SK-N-SH treated with all-trans-retinoic acid at 6 μM for 48 hours (cell line): ENCODE results near the gene CMTM7.

Experiments used
- ATAC-seq: fragments of 200-7000 bp; cut with Tn5 transposase; 3 replicates; pipeline ENCODE4 v1.9.1; 2020; ENCODE audit warnings: mild to moderate bottlenecking, moderate library complexity
- ARNTL ChIP-seq: fragments of 450-650 bp; formaldehyde crosslinking; IDR thresholded peaks from 2 replicates; pipeline ENCODE4 v1.5.0; 2020; ENCODE audit warnings: low read depth, mild to moderate bottlenecking, moderate library complexity, borderline replicate concordance
- BACH2 ChIP-seq: fragments of 250-450 bp; sonication (Bioruptor Pico); IDR thresholded peaks from 2 replicates; pipeline ENCODE4 v1.9.0; 2021; ENCODE audit warnings: mild to moderate bottlenecking, borderline replicate concordance
- CSDC2 ChIP-seq: fragments of 250-450 bp; sonication (Bioruptor Pico); IDR thresholded peaks from 2 replicates; pipeline ENCODE4 v1.5.0; 2020; ENCODE audit warnings: mild to moderate bottlenecking, moderate library complexity
- ESRRG ChIP-seq: fragments of 250-450 bp; sonication (Bioruptor Pico); IDR thresholded peaks from 2 replicates; pipeline ENCODE4 v1.6.1; 2021; ENCODE audit warnings: mild to moderate bottlenecking
- GLIS3 ChIP-seq: fragments of 250-450 bp; sonication (Bioruptor Pico); IDR thresholded peaks from 2 replicates; pipeline ENCODE4 v1.5.0; 2020; ENCODE audit warnings: mild to moderate bottlenecking, moderate library complexity
- ISL1 ChIP-seq: fragments of 250-450 bp; sonication (Bioruptor Pico); IDR thresholded peaks from 2 replicates; pipeline ENCODE4 v2.1.2; 2022; ENCODE audit warnings: mild to moderate bottlenecking, moderate library complexity
- OSR1 ChIP-seq: fragments of 250-450 bp; sonication (Bioruptor Pico); IDR thresholded peaks from 2 replicates; pipeline ENCODE4 v1.8.0; 2022; ENCODE audit warnings: moderate library complexity, mild to moderate bottlenecking, inconsistent platforms
- PPARA ChIP-seq: fragments of 250-450 bp; sonication (Bioruptor Pico); IDR thresholded peaks from 2 replicates; pipeline ENCODE4 v1.5.0; 2020; ENCODE audit warnings: mild to moderate bottlenecking, borderline replicate concordance
- RARB ChIP-seq: fragments of 250-450 bp; sonication (Bioruptor Pico); IDR thresholded peaks from 2 replicates; pipeline ENCODE4 v1.8.0; 2021; ENCODE audit warnings: mild to moderate bottlenecking, moderate library complexity
- SNAI2 ChIP-seq: fragments of 250-450 bp; sonication (Bioruptor Pico); IDR thresholded peaks from 2 replicates; pipeline ENCODE4 v1.5.0; 2020; ENCODE audit warnings: mild to moderate bottlenecking, moderate library complexity
- TOX ChIP-seq: fragments of 250-450 bp; sonication (Bioruptor Pico); IDR thresholded peaks from 2 replicates; pipeline ENCODE4 v1.8.0; 2021; ENCODE audit warnings: mild to moderate bottlenecking, moderate library complexity, borderline replicate concordance
- ZC3H10 ChIP-seq: fragments of 250-450 bp; sonication (Bioruptor Pico); IDR thresholded peaks from 2 replicates; pipeline ENCODE4 v1.5.1; 2021; ENCODE audit warnings: mild to moderate bottlenecking, moderate library complexity
- ZFP3 ChIP-seq: fragments of 250-450 bp; sonication (Bioruptor Pico); IDR thresholded peaks from 2 replicates; pipeline ENCODE4 v1.5.0; 2020; ENCODE audit warnings: mild to moderate bottlenecking, moderate library complexity
- ZFP30 ChIP-seq: fragments of 450-650 bp; formaldehyde crosslinking; IDR thresholded peaks from 2 replicates; pipeline ENCODE4 v1.5.0; 2022; ENCODE audit warnings: mild to moderate bottlenecking, moderate library complexity
- ZNF70 ChIP-seq: fragments of 450-650 bp; formaldehyde crosslinking; IDR thresholded peaks from 2 replicates; pipeline ENCODE4 v1.5.0; 2020; ENCODE audit warnings: mild to moderate bottlenecking, moderate library complexity
- ZNF8 ChIP-seq: fragments of 450-650 bp; formaldehyde crosslinking; IDR thresholded peaks from 2 replicates; pipeline ENCODE4 v1.5.0; 2020; ENCODE audit warnings: mild to moderate bottlenecking, moderate library complexity
- TF ChIP-seq, protein P1 (sequence below): fragments of 250-450 bp; sonication (Bioruptor Pico); IDR thresholded peaks from 2 replicates; pipeline ENCODE4 v1.5.0; 2020; ENCODE audit warnings: mild to moderate bottlenecking, moderate library complexity
- TF ChIP-seq, protein P2 (sequence below): fragments of 250-450 bp; sonication (Bioruptor Pico); IDR thresholded peaks from 2 replicates; pipeline ENCODE4 v1.8.0; 2020; ENCODE audit warnings: mild to moderate bottlenecking, moderate library complexity, borderline replicate concordance
- TF ChIP-seq, protein P3 (sequence below): fragments of 250-450 bp; sonication (Bioruptor Pico); IDR thresholded peaks from 2 replicates; pipeline ENCODE4 v1.5.1; 2020; ENCODE audit warnings: low read depth, mild to moderate bottlenecking, moderate library complexity

Gene CMTM7

DNA sequence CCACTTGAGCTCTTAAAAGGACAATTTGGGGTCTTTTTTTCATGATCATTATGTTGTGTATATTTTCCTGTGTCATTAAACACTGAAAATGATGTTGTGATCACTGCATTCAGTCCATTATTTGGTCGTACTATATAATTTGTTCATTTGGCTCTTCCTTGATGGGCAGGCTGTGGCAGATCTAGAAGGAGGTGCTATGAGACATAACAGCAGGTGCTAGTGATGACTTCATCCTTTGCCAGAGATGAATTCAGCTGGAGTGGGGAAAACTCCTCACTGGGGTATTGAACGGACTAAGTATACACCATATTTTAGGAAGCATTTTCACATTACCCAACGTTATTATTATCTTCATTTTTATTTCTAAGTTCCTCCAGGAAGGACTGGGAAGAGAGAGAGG is 12.0 kb downstream of the CMTM7 start:
- no peak for ATAC-seq

DNA sequence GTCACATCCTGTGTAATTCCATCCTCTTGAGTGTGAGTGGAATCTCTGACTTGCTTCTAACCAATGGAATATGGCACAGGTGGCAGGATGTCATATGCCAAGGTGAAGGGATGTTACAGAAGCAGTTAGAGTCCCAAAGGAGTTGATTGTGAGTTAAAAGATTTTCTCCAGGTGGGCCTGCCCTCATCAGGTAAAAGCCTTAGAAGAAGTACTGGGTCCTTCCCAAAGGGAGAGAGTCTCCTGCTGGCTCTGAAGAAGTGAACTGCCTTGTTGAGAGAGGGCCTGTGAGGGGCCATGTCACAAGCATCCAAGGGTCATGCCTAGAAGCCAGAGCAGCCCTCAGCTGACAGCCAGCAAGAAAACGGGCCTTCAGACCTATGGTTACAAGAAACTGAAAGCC is 13.1 kb downstream of the CMTM7 start:
- TF ChIP-seq, protein P1, sequence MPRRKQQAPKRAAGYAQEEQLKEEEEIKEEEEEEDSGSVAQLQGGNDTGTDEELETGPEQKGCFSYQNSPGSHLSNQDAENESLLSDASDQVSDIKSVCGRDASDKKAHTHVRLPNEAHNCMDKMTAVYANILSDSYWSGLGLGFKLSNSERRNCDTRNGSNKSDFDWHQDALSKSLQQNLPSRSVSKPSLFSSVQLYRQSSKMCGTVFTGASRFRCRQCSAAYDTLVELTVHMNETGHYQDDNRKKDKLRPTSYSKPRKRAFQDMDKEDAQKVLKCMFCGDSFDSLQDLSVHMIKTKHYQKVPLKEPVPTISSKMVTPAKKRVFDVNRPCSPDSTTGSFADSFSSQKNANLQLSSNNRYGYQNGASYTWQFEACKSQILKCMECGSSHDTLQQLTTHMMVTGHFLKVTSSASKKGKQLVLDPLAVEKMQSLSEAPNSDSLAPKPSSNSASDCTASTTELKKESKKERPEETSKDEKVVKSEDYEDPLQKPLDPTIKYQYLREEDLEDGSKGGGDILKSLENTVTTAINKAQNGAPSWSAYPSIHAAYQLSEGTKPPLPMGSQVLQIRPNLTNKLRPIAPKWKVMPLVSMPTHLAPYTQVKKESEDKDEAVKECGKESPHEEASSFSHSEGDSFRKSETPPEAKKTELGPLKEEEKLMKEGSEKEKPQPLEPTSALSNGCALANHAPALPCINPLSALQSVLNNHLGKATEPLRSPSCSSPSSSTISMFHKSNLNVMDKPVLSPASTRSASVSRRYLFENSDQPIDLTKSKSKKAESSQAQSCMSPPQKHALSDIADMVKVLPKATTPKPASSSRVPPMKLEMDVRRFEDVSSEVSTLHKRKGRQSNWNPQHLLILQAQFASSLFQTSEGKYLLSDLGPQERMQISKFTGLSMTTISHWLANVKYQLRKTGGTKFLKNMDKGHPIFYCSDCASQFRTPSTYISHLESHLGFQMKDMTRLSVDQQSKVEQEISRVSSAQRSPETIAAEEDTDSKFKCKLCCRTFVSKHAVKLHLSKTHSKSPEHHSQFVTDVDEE (CRISPR knock-in tag), result no peak
- no peak for ATAC-seq

More for the DNA sequence above, 12.0 kb downstream of the CMTM7 start:
- TF ChIP-seq GLIS3 (no peak), OSR1 (CRISPR knock-in tag) (no peak), ZFP30 (CRISPR knock-in tag) (no peak), RARB (no peak), ISL1 (no peak), PPARA (CRISPR knock-in tag) (no peak), BACH2 (no peak)
- TF ChIP-seq, protein P2, sequence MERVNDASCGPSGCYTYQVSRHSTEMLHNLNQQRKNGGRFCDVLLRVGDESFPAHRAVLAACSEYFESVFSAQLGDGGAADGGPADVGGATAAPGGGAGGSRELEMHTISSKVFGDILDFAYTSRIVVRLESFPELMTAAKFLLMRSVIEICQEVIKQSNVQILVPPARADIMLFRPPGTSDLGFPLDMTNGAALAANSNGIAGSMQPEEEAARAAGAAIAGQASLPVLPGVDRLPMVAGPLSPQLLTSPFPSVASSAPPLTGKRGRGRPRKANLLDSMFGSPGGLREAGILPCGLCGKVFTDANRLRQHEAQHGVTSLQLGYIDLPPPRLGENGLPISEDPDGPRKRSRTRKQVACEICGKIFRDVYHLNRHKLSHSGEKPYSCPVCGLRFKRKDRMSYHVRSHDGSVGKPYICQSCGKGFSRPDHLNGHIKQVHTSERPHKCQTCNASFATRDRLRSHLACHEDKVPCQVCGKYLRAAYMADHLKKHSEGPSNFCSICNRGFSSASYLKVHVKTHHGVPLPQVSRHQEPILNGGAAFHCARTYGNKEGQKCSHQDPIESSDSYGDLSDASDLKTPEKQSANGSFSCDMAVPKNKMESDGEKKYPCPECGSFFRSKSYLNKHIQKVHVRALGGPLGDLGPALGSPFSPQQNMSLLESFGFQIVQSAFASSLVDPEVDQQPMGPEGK (CRISPR knock-in tag), result no peak
- TF ChIP-seq, protein P3, sequence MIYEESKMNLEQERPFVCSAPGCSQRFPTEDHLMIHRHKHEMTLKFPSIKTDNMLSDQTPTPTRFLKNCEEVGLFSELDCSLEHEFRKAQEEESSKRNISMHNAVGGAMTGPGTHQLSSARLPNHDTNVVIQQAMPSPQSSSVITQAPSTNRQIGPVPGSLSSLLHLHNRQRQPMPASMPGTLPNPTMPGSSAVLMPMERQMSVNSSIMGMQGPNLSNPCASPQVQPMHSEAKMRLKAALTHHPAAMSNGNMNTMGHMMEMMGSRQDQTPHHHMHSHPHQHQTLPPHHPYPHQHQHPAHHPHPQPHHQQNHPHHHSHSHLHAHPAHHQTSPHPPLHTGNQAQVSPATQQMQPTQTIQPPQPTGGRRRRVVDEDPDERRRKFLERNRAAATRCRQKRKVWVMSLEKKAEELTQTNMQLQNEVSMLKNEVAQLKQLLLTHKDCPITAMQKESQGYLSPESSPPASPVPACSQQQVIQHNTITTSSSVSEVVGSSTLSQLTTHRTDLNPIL (CRISPR knock-in tag), result no peak
- TF ChIP-seq, protein P1 (CRISPR knock-in tag), result no peak

DNA sequence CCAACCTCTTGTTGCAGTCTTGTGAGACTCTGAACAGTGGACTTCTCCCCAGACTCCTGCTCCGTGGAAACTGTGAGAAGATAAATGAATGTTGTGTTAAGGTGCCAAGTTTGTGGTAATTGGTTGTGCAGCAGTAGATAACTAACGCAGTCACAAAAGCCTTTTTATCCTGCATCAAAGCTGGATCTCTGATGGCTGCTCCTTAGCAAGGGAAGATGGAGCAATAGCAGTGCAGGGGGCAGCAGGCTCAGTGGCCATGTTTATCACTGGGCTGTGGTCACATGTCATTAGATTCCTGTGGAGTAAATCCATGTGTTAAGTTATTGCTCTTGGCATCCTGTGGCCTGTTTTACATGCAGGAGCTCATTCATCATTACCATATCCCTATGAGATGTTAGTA is 13.5 kb downstream of the CMTM7 start:
- no peak for TF ChIP-seq SNAI2 (CRISPR knock-in tag)
- no peak for TF ChIP-seq ZFP30 (CRISPR knock-in tag)
- no peak for TF ChIP-seq OSR1 (CRISPR knock-in tag)
- TF ChIP-seq, protein P3 (CRISPR knock-in tag), result no peak
- no peak for TF ChIP-seq GLIS3
- no peak for TF ChIP-seq PPARA (CRISPR knock-in tag)
- TF ChIP-seq CSDC2 (CRISPR knock-in tag), result no peak
- no peak for TF ChIP-seq ESRRG (CRISPR knock-in tag)
- no peak for TF ChIP-seq ZNF8 (CRISPR knock-in tag)
- TF ChIP-seq ZFP3 (CRISPR knock-in tag), result no peak
- TF ChIP-seq ARNTL (CRISPR knock-in tag), result no peak
- no peak for TF ChIP-seq ZNF70 (CRISPR knock-in tag)
- no peak for TF ChIP-seq ZC3H10 (CRISPR knock-in tag)
- TF ChIP-seq TOX (CRISPR knock-in tag), result no peak
- TF ChIP-seq, protein P1 (CRISPR knock-in tag), result no peak
- no peak for ATAC-seq
